Suppressor macrophage (primary cell): Measurements from ENCODE around the gene SH3D19.
"Not testable (repeated sequence)": the region's sequence is repeated elsewhere in the genome, so short reads cannot be mapped to it uniquely, and the experiment has no call there.

Source experiments
- DNase-seq, 4 experiments: peaks; one replicate each; pipeline ENCODE4 v3.0.0-alpha.2; 2020 to 2022

The SH3D19 gene

GRCh38 chr4:151092488-151092887 lies 232.9 kb downstream of the SH3D19 start:
- DNase-seq = no peak

- no peak for DNase-seq
These were observed 234.4 kb downstream of the SH3D19 start for GRCh38 chr4:151091047-151091446.

DNA sequence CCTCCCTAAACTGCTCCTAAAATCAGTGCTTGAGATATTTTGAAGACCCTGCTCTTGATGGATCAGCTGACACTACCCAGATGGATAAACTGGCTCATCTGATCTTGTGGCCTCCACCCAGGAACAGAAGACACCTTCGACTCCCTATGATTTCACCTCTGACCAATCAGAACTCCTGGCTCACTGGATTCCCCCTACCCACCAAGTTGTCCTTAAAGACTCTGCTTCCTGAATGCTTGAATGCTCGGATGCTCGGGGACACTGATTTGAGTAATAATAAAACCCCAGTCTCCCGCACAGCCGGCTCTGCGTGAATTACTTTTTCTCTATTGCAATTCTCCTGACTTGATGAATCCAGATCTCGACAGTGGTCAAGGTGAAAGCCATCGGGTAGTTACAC lies 237.9 kb downstream of the SH3D19 start:
- no peak for DNase-seq

DNA sequence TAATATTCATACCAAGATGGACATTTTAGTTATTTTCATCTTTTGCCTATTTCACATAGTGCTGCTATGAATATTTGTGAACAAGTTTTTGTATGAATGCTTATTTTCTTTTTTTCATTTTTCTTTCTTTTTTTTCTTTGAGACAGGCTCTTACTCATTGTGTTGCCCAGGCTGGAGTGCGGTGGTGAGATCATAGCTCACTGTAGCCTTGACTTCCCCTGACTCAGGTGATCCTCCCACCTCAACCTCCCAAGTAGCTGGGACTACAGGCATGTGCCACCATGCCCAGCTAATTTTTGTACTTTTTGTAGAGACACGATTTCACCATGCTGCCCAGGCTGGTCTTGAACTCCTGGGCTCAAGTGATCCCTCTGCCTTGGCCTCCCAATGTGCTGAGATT lies 247.4 kb downstream of the SH3D19 start:
- DNase-seq = not testable (repeated sequence)

- DNase-seq = no peak
These were observed 250.9 kb downstream of the SH3D19 start for GRCh38 chr4:151074416-151074916.
